ENCODE measurements around the gene ZNF23.

- TF ChIP-seq CTCF (IDR thresholded peaks at IDR 0.05 in 2 of 3, conservative IDR thresholded peaks at IDR 0.05 in 1 of 3; ENCODE audit: borderline replicate concordance in 1 of 3, insufficient read depth in 1 of 3, low read depth in 2 of 3, low read length in 2 of 3) = no peak
- TF ChIP-seq FOSL1 (IDR thresholded peaks at IDR 0.05; ENCODE audit: low read depth) = no peak
- TF ChIP-seq POLR2A (IDR thresholded peaks at IDR 0.05; ENCODE audit: borderline replicate concordance, extremely low read depth, insufficient read depth, insufficient read length) = peak; percentile 81
- peak; percentile 24 for TF ChIP-seq YY1 (IDR thresholded peaks at IDR 0.05; ENCODE audit: extremely low read depth, insufficient replicate concordance, low read depth, low read length)
- no peak for TF ChIP-seq ZNF274 (IDR thresholded peaks at IDR 0.05; ENCODE audit: low read depth, low read length)
- TF ChIP-seq SP1 (IDR thresholded peaks at IDR 0.05; ENCODE audit: low read depth) = peak; percentile 44; the same call in 1 of the 2 replicates
- TF ChIP-seq SIN3A (IDR thresholded peaks at IDR 0.05; ENCODE audit: low read depth) = peak; percentile 85
Measured at GRCh38 chr16:71484006-71484893, 22.2 kb upstream of the ZNF23 start.

Data from HCT116 (cell line).